OCI-LY3 (cell line): ENCODE measurements around the gene PCDHA2.

Experiments used
- CTCF ChIP-seq: fragments of 200-600, 300-600 bp; sonication (generic); IDR thresholded peaks from 2 replicates; pipeline ENCODE4 v1.5.1; 2014; ENCODE audit warnings: antibody characterized with exemption, low read length, low read depth
- EZH2phosphoT487 ChIP-seq: fragments of 200-600 bp; shearing (Covaris generic); IDR thresholded peaks from 2 replicates; pipeline ENCODE4 v1.6.1; 2018; ENCODE audit warnings: antibody characterized with exemption, mixed run types, low read depth

- TF ChIP-seq CTCF (no peak), EZH2phosphoT487 (no peak)
Measured at GRCh38 chr5:140795259-140795641, 598 bp downstream of the PCDHA2 start.
